Keratinocyte (primary cell): Measurements from ENCODE around the gene CDK14.

ENCODE experiments used
- CTCF ChIP-seq, 3 experiments: IDR thresholded peaks in 1 of 3; conservative IDR thresholded peaks in 1 of 3; optimal IDR thresholded peaks in 1 of 3; 2 replicates in 2 of 3; 3 replicates in 1 of 3; pipeline versions ENCODE3 to v1.5.1; 2011; ENCODE audit warnings: low read length in 3 of 3, mild to moderate bottlenecking in 3 of 3, moderate library complexity in 2 of 3, control low read depth in 1 of 3, inconsistent platforms in 1 of 3; ENCODE audit not compliant: insufficient read depth in 2 of 3; ENCODE audit errors: extremely low read depth in 1 of 3
- EZH2 ChIP-seq: IDR thresholded peaks from one replicate; pipeline ENCODE4 v1.6.1; 2012; ENCODE audit warnings: inconsistent platforms, mild to moderate bottlenecking, low read length, moderate library complexity

GRCh38 chr7:91165006-91165845, 569.1 kb downstream of the CDK14 start:
- TF ChIP-seq CTCF (optimal IDR thresholded peaks at IDR 0.05 in 1 of 3, IDR thresholded peaks at IDR 0.05 in 1 of 3, conservative IDR thresholded peaks at IDR 0.05 in 1 of 3; ENCODE audit: extremely low read depth in 1 of 3, insufficient read depth in 2 of 3, low read length in 3 of 3) (no peak), EZH2 (no peak)
